Jurkat, Clone E6-1 (cell line): ENCODE data around the gene NANOS1. TPM values are rescaled to one million over a fixed set of nuclear protein-coding genes. Genes with fewer than 3 reads are reported as not detected.

Experiments used
- DNase-seq: peaks from one replicate; pipeline ENCODE4 v3.0.0-alpha.2; 2011; ENCODE audit warnings: low read depth, low spot score
- H3K4me3 ChIP-seq: 2 replicates; pipeline ENCODE4 v1.5.1; 2011; ENCODE audit warnings: mild to moderate bottlenecking, low read length, control low read depth, moderate library complexity
- polyA plus RNA-seq: library from polyadenylated mRNA; unstranded; fragments of >200 nt; gene quantifications from one replicate; pipeline ENCODE4 v1.2.1, GENCODE V29; 2012; ENCODE audit warnings: missing spikeins; ENCODE audit not compliant: insufficient read length, insufficient read depth

The NANOS1 gene
- 4.7 TPM for polyA plus RNA-seq

GRCh38 chr10:119029613-119030420 lies at the start of gene NANOS1:
NANOS1 (plus strand) TSS chr10:119029714; CDS start chr10:119029802, 88 bp downstream.
- DNase-seq = no peak
- peak within 1 kb of the TSS; percentile 48 for H3K4me3 ChIP-seq

GRCh38 chr10:118980135-118980865 lies 49.2 kb upstream of the NANOS1 start:
- no peak overlapping the region for H3K4me3 ChIP-seq
- no peak for DNase-seq

- H3K4me3 ChIP-seq = no peak overlapping the region
- no peak for DNase-seq
Measured at GRCh38 chr10:118980870-118981269, 48.6 kb upstream of the NANOS1 start.

GRCh38 chr10:118981946-118982345 lies 47.6 kb upstream of the NANOS1 start:
- H3K4me3 ChIP-seq = no peak overlapping the region
- no peak for DNase-seq

GRCh38 chr10:118982366-118982765 lies 47.1 kb upstream of the NANOS1 start:
- DNase-seq = no peak
- H3K4me3 ChIP-seq = no peak overlapping the region

- no peak overlapping the region for H3K4me3 ChIP-seq
- peak; percentile 20 for DNase-seq
Measured at GRCh38 chr10:118983263-118983662, 46.3 kb upstream of the NANOS1 start.

- no peak overlapping the region for H3K4me3 ChIP-seq
- no peak for DNase-seq
Measured at GRCh38 chr10:118985576-118985975, 43.9 kb upstream of the NANOS1 start.

GRCh38 chr10:118986815-118987790 lies 42.4 kb upstream of the NANOS1 start:
- DNase-seq = no peak
- no peak overlapping the region for H3K4me3 ChIP-seq

GRCh38 chr10:118990326-118990725 lies 39.2 kb upstream of the NANOS1 start:
- H3K4me3 ChIP-seq = no peak overlapping the region
- DNase-seq = no peak

GRCh38 chr10:118992496-118992895 lies 37.0 kb upstream of the NANOS1 start:
- H3K4me3 ChIP-seq = no peak overlapping the region
- DNase-seq = no peak

GRCh38 chr10:118993214-118993613 lies 36.3 kb upstream of the NANOS1 start:
- no peak for DNase-seq
- no peak overlapping the region for H3K4me3 ChIP-seq

- H3K4me3 ChIP-seq = no peak overlapping the region
- DNase-seq = no peak
Measured at GRCh38 chr10:118994321-118994720, 35.2 kb upstream of the NANOS1 start.

GRCh38 chr10:118995739-118996138 lies 33.8 kb upstream of the NANOS1 start:
- DNase-seq = no peak
- H3K4me3 ChIP-seq = no peak overlapping the region

- no peak overlapping the region for H3K4me3 ChIP-seq
- DNase-seq = no peak
Measured at GRCh38 chr10:118997379-118997778, 32.1 kb upstream of the NANOS1 start.

GRCh38 chr10:118998183-118998582 lies 31.3 kb upstream of the NANOS1 start:
- no peak for DNase-seq

GRCh38 chr10:119001717-119002500 lies 27.6 kb upstream of the NANOS1 start:
- H3K4me3 ChIP-seq = no peak overlapping the region

More at GRCh38 chr10:118998183-118998582, 31.3 kb upstream of the NANOS1 start:
- no peak overlapping the region for H3K4me3 ChIP-seq

GRCh38 chr10:119003572-119004289 lies 25.8 kb upstream of the NANOS1 start:
- no peak overlapping the region for H3K4me3 ChIP-seq
- no peak for DNase-seq

More at GRCh38 chr10:119001717-119002500, 27.6 kb upstream of the NANOS1 start:
- no peak for DNase-seq
